Ectodermal cell (in vitro differentiated cells): ENCODE measurements around the gene SNX7.

Source experiments
- H3K27ac ChIP-seq: 2 replicates; pipeline ENCODE4 v1.7.0; 2013; ENCODE audit warnings: mild to moderate bottlenecking, low read depth, low read length; ENCODE audit not compliant: insufficient read depth, poor library complexity, severe bottlenecking
- H3K27me3 ChIP-seq: 2 replicates; pipeline ENCODE4 v1.7.0; 2013; ENCODE audit warnings: mild to moderate bottlenecking, low read length; ENCODE audit not compliant: insufficient read depth, control insufficient read depth, poor library complexity, severe bottlenecking
- H3K36me3 ChIP-seq: one replicate; pipeline ENCODE4 v1.7.0; 2013; ENCODE audit warnings: low read length; ENCODE audit not compliant: control insufficient read depth, insufficient read depth
- H3K4me1 ChIP-seq: one replicate; pipeline ENCODE4 v1.7.0; 2013; ENCODE audit warnings: low read length; ENCODE audit not compliant: control insufficient read depth, insufficient read depth
- H3K4me3 ChIP-seq: 2 replicates; pipeline ENCODE4 v1.7.0; 2013; ENCODE audit warnings: low read depth, low read length, control low read depth; ENCODE audit not compliant: insufficient read depth
- H3K9me3 ChIP-seq: 2 replicates; pipeline ENCODE4 v1.7.0; 2013; ENCODE audit warnings: mild to moderate bottlenecking, low read length, moderate library complexity; ENCODE audit not compliant: control insufficient read depth
- WGBS, 2 experiments: methylation state at CpG; one replicate each; pipeline ENCODE4 v1.1.7; 2013; ENCODE audit warnings: missing lambda C conversion rate in 2 of 2; 5-methylcytosine and 5-hydroxymethylcytosine counted together

Gene SNX7

DNA sequence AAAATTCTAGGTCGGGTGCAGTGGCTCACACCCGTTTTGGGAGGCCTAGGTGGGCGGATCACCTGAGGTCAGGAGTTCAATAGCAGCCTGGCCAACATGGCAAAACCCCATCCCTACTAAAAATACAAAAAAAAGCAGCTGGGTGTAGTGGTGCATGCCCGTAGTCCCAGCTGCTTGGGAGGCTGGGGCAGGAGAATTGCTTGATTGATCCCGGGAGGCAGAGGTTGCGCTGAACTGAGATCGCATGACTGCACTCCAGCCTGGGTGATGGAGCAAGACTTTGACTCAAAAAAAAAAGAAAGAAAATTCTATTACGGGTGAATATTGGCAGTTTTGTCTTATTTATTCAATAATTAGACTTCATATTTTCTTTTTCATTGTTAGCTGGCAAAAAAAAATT, 62.1 kb downstream of the SNX7 start:
- Histone ChIP-seq H3K27ac (no peak overlapping the region), H3K4me1 (no peaks in the 10 kb centered on the region), H3K36me3 (peaks cover 3% of the 10 kb centered on the region), H3K27me3 (no peaks in the 10 kb centered on the region), H3K9me3 (no peaks in the 10 kb centered on the region), H3K4me3 (no peak overlapping the region)
- 80 to 83% methylated on average over 7 of the region's 8 CpGs for WGBS, 2 experiments

DNA sequence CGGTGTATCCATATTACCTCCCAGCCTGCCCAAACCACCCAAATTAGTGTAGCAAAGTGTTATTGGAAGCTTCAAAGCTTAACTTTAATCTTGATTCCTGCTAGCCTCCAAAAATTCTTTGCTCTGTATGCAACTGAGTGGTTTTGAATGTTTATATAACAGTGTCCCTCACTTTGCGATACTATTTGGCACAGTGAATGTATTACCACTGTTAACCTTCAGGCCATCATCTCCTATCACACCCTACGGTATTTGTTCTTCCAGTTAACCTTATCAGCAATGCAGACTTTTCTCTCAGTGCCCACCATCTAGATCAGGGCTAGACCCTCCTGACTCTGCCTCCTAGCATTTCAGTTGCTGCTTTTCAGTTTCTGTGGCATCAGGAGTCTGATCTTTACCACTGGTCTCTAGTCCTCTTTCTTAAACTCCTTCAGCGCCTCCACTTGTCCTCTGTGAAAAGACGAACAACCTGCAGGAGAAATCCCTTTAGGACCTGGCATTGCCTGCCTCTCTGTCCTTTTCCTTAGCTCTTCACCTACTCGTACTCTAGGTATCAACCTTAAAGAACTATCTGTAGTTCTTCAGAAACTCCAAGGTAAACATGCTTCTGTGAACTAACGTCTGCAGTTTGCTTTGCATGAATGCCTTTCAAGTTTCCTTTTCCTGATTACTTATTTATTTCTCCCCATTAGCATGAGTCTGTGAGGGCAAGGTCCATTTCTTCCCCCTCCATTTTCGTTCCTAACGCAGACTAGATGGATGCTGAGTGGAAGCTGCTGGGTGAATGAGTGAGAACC, 71.7 kb downstream of the SNX7 start:
- Histone ChIP-seq H3K4me1 (peaks cover 5% of the 10 kb centered on the region), H3K27me3 (no peaks in the 10 kb centered on the region), H3K27ac (no peak overlapping the region), H3K4me3 (no peak overlapping the region), H3K9me3 (no peaks in the 10 kb centered on the region), H3K36me3 (no peaks in the 10 kb centered on the region)
- 89 to 91% methylated on average over 9 of the region's 9 CpGs for WGBS, 2 experiments

DNA sequence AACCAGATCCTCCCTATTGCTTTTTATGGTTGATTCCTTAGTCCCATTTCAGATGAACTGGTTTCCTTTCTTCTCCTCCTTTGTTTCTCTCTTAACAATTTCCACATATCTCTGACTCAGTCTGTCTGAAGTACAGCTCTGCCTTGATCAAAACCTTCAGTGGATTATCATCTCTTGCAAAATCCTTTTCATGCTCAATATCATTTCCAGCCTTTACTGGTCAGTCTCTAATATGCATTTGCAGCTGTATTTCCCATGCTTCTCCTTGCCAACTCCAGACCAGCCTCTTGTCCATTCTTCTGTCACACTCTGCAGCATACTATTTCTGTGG, 72.2 kb downstream of the SNX7 start:
- Histone ChIP-seq H3K4me3 (no peak overlapping the region), H3K4me1 (peaks cover 5% of the 10 kb centered on the region), H3K27me3 (no peaks in the 10 kb centered on the region), H3K9me3 (no peaks in the 10 kb centered on the region), H3K36me3 (no peaks in the 10 kb centered on the region), H3K27ac (no peak overlapping the region)

DNA sequence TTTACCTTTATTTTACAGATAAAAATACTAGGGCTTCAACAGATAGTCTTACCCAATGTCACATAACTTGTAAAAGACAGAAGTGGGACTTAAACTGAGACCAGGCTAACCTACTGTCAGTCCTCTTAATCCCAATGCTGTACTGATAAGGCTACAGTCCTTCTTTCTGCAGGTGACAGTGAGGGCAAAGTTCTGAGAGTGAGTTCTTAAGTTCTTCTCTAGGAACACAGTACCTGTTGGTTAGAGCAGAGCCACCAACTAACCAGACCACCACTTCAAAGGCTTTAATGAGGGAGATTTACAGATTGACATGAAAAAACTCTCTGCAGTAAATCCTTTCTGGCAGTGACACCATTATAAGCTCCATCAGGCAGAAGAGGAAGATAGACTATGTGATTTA, 74.2 kb downstream of the SNX7 start:
- no peaks in the 10 kb centered on the region for H3K27me3 ChIP-seq
- H3K36me3 ChIP-seq: no peaks in the 10 kb centered on the region
- H3K4me3 ChIP-seq: no peak overlapping the region
- no peaks in the 10 kb centered on the region for H3K9me3 ChIP-seq
- peaks cover 5% of the 10 kb centered on the region for H3K4me1 ChIP-seq
- no peak overlapping the region for H3K27ac ChIP-seq

DNA sequence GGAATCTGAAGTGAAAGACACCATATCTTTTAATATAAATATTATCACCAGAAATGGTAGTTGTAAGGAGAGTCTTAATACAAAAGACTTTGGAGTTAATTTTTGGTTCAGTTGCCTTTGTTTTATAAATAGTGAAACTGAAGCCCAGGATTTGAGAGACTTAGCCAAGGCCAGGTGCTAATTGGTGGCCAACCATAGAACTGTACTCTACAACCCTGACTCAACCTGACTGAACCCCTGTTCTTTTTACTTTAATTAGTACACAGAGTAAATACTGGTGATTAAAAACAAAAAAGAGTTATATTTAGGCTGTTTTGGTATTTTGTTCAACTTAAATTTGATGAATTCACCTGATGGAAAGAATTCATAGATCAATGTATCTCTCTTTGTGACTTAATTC, 76.3 kb downstream of the SNX7 start:
- Histone ChIP-seq H3K9me3 (no peaks in the 10 kb centered on the region), H3K36me3 (no peaks in the 10 kb centered on the region), H3K4me3 (no peak overlapping the region), H3K27ac (no peak overlapping the region), H3K27me3 (no peaks in the 10 kb centered on the region), H3K4me1 (peaks cover 5% of the 10 kb centered on the region)

DNA sequence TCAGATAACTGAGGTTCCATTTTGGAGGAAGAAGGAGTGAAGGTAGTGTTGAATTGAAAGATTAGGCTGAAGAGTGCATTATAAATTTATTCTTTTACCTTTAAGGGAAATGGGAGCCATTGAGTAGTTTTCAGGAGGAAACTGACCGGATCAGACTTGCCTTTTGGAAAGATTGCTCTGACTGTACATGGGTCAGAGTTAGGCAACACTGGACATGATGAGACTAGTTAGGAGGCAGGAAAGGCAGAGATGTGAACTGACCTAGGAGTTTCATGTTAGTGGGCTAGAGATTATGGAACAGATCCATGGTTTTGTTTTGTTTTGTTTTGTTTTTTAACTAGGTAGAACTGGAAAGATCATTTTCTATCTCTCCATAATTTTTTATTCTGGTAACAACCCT, 78.2 kb downstream of the SNX7 start:
- Histone ChIP-seq H3K36me3 (no peaks in the 10 kb centered on the region), H3K27me3 (no peaks in the 10 kb centered on the region), H3K9me3 (no peaks in the 10 kb centered on the region), H3K27ac (no peak overlapping the region), H3K4me3 (no peak overlapping the region), H3K4me1 (peaks cover under 1% of the 10 kb centered on the region)
- WGBS, 2 experiments: 91 to 96% methylated on average over 1 of the region's 1 CpG

DNA sequence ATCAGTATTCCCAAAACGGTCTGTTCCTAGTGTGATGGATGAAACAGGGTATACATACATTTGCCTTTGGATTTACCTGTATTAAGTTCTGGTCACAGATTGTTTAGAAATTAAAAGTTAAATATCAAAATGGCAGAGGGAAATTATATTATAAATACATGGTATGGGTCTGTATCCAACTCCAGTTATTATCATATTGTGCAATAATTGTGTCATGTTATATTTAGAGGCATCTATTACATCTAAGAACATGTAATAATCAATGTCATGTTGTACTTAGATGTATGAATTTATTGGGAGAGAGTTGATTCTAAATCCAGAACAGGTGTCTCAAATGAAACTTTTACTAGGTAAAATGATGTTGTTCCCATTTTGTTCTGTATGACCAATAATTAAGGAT, 79.6 kb downstream of the SNX7 start:
- H3K9me3 ChIP-seq: no peaks in the 10 kb centered on the region
- no peak overlapping the region for H3K4me3 ChIP-seq
- no CpG with 5 or more reads among the region's 1 CpG for WGBS, 2 experiments
- H3K36me3 ChIP-seq: no peaks in the 10 kb centered on the region
- H3K27ac ChIP-seq: no peak overlapping the region
- no peaks in the 10 kb centered on the region for H3K4me1 ChIP-seq
- no peaks in the 10 kb centered on the region for H3K27me3 ChIP-seq

DNA sequence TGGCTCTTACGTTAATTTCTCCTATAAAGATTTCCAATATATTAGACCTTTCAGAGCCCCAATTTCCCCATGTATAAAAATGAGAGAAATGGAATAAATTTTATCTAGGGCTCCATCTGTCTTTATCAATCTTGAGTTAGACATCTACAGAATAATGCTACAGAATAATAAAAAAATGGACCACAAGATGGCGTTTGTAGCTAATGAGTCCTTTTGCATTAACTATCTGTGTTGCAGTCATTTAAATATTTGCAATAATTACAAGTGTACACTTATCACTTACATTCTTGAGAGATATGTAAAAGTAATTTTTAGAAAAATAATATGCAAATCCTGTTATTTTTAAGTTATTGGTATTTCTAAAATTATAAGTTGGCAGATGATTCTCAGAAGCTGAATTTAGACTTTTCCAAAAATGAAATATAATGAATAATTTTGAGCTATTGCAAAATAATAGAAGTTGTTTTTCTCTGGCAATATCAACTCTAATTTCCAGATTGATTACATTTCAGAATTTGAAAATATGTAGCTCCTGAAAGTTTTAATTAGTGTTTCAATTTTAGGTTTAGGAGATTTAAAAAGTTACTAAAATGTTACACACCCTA, 87.7 kb downstream of the SNX7 start:
- WGBS, 2 experiments: no CpG with 5 or more reads among the region's 2 CpGs

DNA sequence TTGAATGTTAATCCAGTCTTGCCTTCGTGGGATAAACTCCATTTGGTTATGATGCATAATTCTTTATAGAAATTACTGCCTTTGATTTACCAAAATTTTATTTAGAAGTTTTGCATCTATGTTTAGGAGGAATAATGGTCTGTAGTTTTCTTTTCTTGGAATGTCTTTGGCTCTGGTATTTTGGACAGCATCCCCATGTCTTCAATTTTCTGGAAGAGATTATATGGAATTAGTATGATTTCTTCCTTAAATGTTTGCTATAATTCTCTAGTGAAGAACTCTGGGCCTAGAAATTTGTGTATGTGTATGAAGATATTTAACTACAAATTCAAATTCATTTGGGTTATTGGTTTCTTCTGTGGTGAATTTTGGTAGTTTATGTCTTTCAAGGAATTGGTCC, 92.7 kb downstream of the SNX7 start:
- WGBS, 2 experiments: 100% methylated on average over 1 of the region's 1 CpG; no CpG with 5 or more reads in 1 of the 2 experiments

More for the DNA sequence above, 87.7 kb downstream of the SNX7 start:
- Histone ChIP-seq H3K9me3 (no peaks in the 10 kb centered on the region), H3K4me1 (no peaks in the 10 kb centered on the region), H3K27ac (no peak overlapping the region), H3K36me3 (no peaks in the 10 kb centered on the region), H3K4me3 (no peak overlapping the region), H3K27me3 (no peaks in the 10 kb centered on the region)

DNA sequence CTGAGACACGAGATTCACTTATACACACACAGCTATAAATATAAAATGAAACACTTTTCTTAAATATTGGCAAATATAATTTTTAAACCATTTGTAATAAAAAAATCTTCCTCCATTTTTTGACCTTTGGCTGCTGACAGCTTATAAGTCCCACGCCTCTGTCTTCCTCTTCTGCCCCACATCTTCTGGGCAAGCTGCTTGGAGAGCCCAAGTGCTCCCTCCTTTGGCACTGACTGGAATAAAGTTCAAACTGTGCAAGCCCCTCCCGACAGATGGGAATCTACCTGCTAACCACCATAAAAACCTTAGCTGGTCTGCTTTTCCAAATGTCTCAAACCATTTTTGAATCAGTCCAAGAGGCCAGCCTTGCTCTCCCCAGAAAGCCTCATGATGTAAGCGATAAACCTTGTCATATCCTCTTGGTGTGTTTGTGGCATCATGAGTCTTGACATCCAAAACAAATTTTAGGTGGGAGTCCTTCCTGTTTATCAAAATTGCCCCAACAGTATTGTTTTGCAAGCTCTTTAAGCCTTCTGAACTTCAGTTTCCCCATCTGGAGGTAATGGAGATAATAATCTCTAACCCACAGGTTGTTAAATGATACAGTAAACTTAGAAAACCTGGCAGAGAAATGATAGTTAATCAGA, 99.8 kb downstream of the SNX7 start:
- 83 to 85% methylated on average over 3 to 4 of the region's 4 CpGs for WGBS, 2 experiments
- H3K9me3 ChIP-seq: no peaks in the 10 kb centered on the region
- H3K27me3 ChIP-seq: no peaks in the 10 kb centered on the region
- no peak overlapping the region for H3K27ac ChIP-seq
- H3K4me1 ChIP-seq: no peaks in the 10 kb centered on the region
- H3K4me3 ChIP-seq: no peak overlapping the region
- no peaks in the 10 kb centered on the region for H3K36me3 ChIP-seq

More for the DNA sequence above, 92.7 kb downstream of the SNX7 start:
- Histone ChIP-seq H3K9me3 (no peaks in the 10 kb centered on the region), H3K27me3 (no peaks in the 10 kb centered on the region), H3K4me3 (no peak overlapping the region), H3K4me1 (no peaks in the 10 kb centered on the region), H3K27ac (no peak overlapping the region), H3K36me3 (no peaks in the 10 kb centered on the region)
